ENCODE data around the gene RSPH4A.

RSPH4A gene

GRCh38 chr6:116570856-116571682 lies 45.2 kb upstream of the RSPH4A start, which contains the start of gene RWDD1 (continued):
- TF ChIP-seq ZNF280D (tag by site-specific recombination; IDR thresholded peaks at IDR 0.05) (no peak), HOXC10 (CRISPR knock-in tag; IDR thresholded peaks at IDR 0.05) (peak; percentile 60; the same call in 1 of the 2 replicates), ZNF626 (tag by site-specific recombination; IDR thresholded peaks at IDR 0.05) (no peak), ZEB2 (tag by site-specific recombination; IDR thresholded peaks at IDR 0.05) (peak; percentile 84; the same call in 1 of the 2 replicates), ZNF2 (tag by site-specific recombination; IDR thresholded peaks at IDR 0.05) (peak; percentile 69), ZNF354C (tag by site-specific recombination; IDR thresholded peaks at IDR 0.05; ENCODE audit: borderline replicate concordance, low read depth) (no peak), HOXD13 (CRISPR knock-in tag; IDR thresholded peaks at IDR 0.05; ENCODE audit: borderline replicate concordance) (no peak), PRDM10 (tag by site-specific recombination; IDR thresholded peaks at IDR 0.05) (peak; percentile 94), ZNF23 (tag by site-specific recombination; IDR thresholded peaks at IDR 0.05; ENCODE audit: borderline replicate concordance) (no peak), ZNF10 (tag by site-specific recombination; IDR thresholded peaks at IDR 0.05) (peak; percentile 81), ZNF335 (tag by site-specific recombination; conservative IDR thresholded peaks at IDR 0.05) (peak; percentile 100), ZNF202 (tag by site-specific recombination; IDR thresholded peaks at IDR 0.05; ENCODE audit: borderline replicate concordance) (no peak), ZNF184 (tag by site-specific recombination; IDR thresholded peaks at IDR 0.05) (no peak), ZNF654 (tag by site-specific recombination; IDR thresholded peaks at IDR 0.05; ENCODE audit: low read depth) (no peak), KLF1 (tag by site-specific recombination; IDR thresholded peaks at IDR 0.05) (0 out of 2 replicates have a peak, but pooled peaks have one; percentile 14), SALL2 (tag by site-specific recombination; IDR thresholded peaks at IDR 0.05; ENCODE audit: borderline replicate concordance) (no peak), ZNF76 (tag by site-specific recombination; IDR thresholded peaks at IDR 0.05; ENCODE audit: borderline replicate concordance, low read depth) (peak; percentile 74), ZNF791 (tag by site-specific recombination; IDR thresholded peaks at IDR 0.05) (no peak), ZNF629 (tag by site-specific recombination; IDR thresholded peaks at IDR 0.05) (peak; percentile 83), KLF8 (tag by site-specific recombination; IDR thresholded peaks at IDR 0.05) (peak; percentile 86), ZNF510 (tag by site-specific recombination; IDR thresholded peaks at IDR 0.05; ENCODE audit: insufficient replicate concordance) (no peak), SP7 (tag by site-specific recombination; IDR thresholded peaks at IDR 0.05) (peak; percentile 92)
- TF ChIP-seq, protein P1, sequence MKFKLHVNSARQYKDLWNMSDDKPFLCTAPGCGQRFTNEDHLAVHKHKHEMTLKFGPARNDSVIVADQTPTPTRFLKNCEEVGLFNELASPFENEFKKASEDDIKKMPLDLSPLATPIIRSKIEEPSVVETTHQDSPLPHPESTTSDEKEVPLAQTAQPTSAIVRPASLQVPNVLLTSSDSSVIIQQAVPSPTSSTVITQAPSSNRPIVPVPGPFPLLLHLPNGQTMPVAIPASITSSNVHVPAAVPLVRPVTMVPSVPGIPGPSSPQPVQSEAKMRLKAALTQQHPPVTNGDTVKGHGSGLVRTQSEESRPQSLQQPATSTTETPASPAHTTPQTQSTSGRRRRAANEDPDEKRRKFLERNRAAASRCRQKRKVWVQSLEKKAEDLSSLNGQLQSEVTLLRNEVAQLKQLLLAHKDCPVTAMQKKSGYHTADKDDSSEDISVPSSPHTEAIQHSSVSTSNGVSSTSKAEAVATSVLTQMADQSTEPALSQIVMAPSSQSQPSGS (tag by site-specific recombination; IDR thresholded peaks at IDR 0.05; ENCODE audit: low read depth): no peak; the same call in 1 of the 2 replicates
- TF ChIP-seq, protein P2, sequence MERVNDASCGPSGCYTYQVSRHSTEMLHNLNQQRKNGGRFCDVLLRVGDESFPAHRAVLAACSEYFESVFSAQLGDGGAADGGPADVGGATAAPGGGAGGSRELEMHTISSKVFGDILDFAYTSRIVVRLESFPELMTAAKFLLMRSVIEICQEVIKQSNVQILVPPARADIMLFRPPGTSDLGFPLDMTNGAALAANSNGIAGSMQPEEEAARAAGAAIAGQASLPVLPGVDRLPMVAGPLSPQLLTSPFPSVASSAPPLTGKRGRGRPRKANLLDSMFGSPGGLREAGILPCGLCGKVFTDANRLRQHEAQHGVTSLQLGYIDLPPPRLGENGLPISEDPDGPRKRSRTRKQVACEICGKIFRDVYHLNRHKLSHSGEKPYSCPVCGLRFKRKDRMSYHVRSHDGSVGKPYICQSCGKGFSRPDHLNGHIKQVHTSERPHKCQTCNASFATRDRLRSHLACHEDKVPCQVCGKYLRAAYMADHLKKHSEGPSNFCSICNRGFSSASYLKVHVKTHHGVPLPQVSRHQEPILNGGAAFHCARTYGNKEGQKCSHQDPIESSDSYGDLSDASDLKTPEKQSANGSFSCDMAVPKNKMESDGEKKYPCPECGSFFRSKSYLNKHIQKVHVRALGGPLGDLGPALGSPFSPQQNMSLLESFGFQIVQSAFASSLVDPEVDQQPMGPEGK (tag by site-specific recombination; IDR thresholded peaks at IDR 0.05): no peak; the same call in none of the 2 replicates
- TF ChIP-seq, protein P3, sequence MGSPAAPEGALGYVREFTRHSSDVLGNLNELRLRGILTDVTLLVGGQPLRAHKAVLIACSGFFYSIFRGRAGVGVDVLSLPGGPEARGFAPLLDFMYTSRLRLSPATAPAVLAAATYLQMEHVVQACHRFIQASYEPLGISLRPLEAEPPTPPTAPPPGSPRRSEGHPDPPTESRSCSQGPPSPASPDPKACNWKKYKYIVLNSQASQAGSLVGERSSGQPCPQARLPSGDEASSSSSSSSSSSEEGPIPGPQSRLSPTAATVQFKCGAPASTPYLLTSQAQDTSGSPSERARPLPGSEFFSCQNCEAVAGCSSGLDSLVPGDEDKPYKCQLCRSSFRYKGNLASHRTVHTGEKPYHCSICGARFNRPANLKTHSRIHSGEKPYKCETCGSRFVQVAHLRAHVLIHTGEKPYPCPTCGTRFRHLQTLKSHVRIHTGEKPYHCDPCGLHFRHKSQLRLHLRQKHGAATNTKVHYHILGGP (tag by site-specific recombination; IDR thresholded peaks at IDR 0.05): no peak
- TF ChIP-seq, protein P4, sequence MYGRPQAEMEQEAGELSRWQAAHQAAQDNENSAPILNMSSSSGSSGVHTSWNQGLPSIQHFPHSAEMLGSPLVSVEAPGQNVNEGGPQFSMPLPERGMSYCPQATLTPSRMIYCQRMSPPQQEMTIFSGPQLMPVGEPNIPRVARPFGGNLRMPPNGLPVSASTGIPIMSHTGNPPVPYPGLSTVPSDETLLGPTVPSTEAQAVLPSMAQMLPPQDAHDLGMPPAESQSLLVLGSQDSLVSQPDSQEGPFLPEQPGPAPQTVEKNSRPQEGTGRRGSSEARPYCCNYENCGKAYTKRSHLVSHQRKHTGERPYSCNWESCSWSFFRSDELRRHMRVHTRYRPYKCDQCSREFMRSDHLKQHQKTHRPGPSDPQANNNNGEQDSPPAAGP (tag by site-specific recombination; IDR thresholded peaks at IDR 0.05): peak; percentile 87
